ENCODE results near the gene HEATR1. TPM values are rescaled to one million over a fixed set of nuclear protein-coding genes. Genes with fewer than 3 reads are reported as not detected.
"Not testable (repeated sequence)": the region's sequence is repeated elsewhere in the genome, so short reads cannot be mapped to it uniquely, and the experiment has no call there.

HEATR1 gene
- total RNA-seq: 50.4 and 55.1 TPM in 2 replicates

- peak; percentile 91 for DNase-seq (ENCODE audit: low read depth)
Observed at GRCh38 chr1:236603991-236604904, at the start of gene HEATR1. Gene HEATR1, minus strand, starts transcription at chr1:236604516. Its CDS starts 421 bp downstream, at chr1:236604095.

GRCh38 chr1:236645016-236645680 lies 40.8 kb upstream of the HEATR1 start:
- no peak for DNase-seq (ENCODE audit: low read depth)

- no peak for DNase-seq (ENCODE audit: low read depth)
Observed at GRCh38 chr1:236642763-236643162, 38.4 kb upstream of the HEATR1 start.

- DNase-seq (ENCODE audit: low read depth): no peak
Observed at GRCh38 chr1:236639686-236640085, 35.4 kb upstream of the HEATR1 start.

GRCh38 chr1:236638945-236639344 lies 34.6 kb upstream of the HEATR1 start:
- no peak for DNase-seq (ENCODE audit: low read depth)

- no peak for DNase-seq (ENCODE audit: low read depth)
Observed at GRCh38 chr1:236636017-236636416, 31.7 kb upstream of the HEATR1 start.

- no peak for DNase-seq (ENCODE audit: low read depth)
Observed at GRCh38 chr1:236627727-236628408, 23.6 kb upstream of the HEATR1 start.

- DNase-seq (ENCODE audit: low read depth): no peak
Observed at GRCh38 chr1:236623371-236624166, 19.3 kb upstream of the HEATR1 start.

GRCh38 chr1:236622407-236622806 lies 18.1 kb upstream of the HEATR1 start:
- DNase-seq (ENCODE audit: low read depth): no peak

GRCh38 chr1:236619398-236619797 lies 15.1 kb upstream of the HEATR1 start:
- DNase-seq (ENCODE audit: low read depth): no peak

GRCh38 chr1:236618507-236618906 lies 14.2 kb upstream of the HEATR1 start:
- no peak for DNase-seq (ENCODE audit: low read depth)

GRCh38 chr1:236615399-236616148 lies 11.3 kb upstream of the HEATR1 start:
- no peak for DNase-seq (ENCODE audit: low read depth)

GRCh38 chr1:236612349-236612748 lies 8.0 kb upstream of the HEATR1 start:
- no peak for DNase-seq (ENCODE audit: low read depth)

GRCh38 chr1:236608930-236609726 lies 4.8 kb upstream of the HEATR1 start:
- DNase-seq (ENCODE audit: low read depth): peak; percentile 62

GRCh38 chr1:236607597-236607996 lies 3.3 kb upstream of the HEATR1 start:
- DNase-seq (ENCODE audit: low read depth): not testable (repeated sequence)

- DNase-seq (ENCODE audit: low read depth): no peak
Observed at GRCh38 chr1:236604905-236605806, 840 bp upstream of the HEATR1 start.

- no peak for DNase-seq (ENCODE audit: low read depth)
Observed at GRCh38 chr1:236602171-236602570, 2.1 kb downstream of the HEATR1 start.

- DNase-seq (ENCODE audit: low read depth): no peak
Observed at GRCh38 chr1:236590553-236591150, 13.7 kb downstream of the HEATR1 start.

Data from renal cortical epithelial cell (primary cell).